HL-60 (cell line): ENCODE data around the gene RTL10.

Source experiments
- DNase-seq, 2 experiments: peaks; one replicate each; pipeline ENCODE4 v3.0.0-alpha.2; 2010 to 2020; ENCODE audit warnings: low read depth in 1 of 2, low spot score in 1 of 2
- H3K27ac ChIP-seq: fragments of 250-450 bp; sonication (Bioruptor Pico); replicated peaks from 2 replicates; pipeline ENCODE4 v1.5.1; 2020; ENCODE audit warnings: mild to moderate bottlenecking, moderate library complexity
- H3K27me3 ChIP-seq: fragments of 250-450 bp; sonication (Bioruptor Pico); 2 replicates; pipeline ENCODE4 v1.5.1; 2021; ENCODE audit warnings: mild to moderate bottlenecking, moderate library complexity; ENCODE audit not compliant: insufficient read depth, poor library complexity, severe bottlenecking
- H3K4me3 ChIP-seq: replicated peaks from 2 replicates; pipeline ENCODE4 v1.5.1; 2011; ENCODE audit warnings: mild to moderate bottlenecking, control low read depth, low read length; ENCODE audit not compliant: insufficient read depth
- CTCF ChIP-seq: IDR thresholded peaks from one replicate; pipeline ENCODE4 v1.5.1; 2011; ENCODE audit warnings: low read length, control low read depth, inconsistent platforms; ENCODE audit not compliant: insufficient read depth
- GABPA ChIP-seq: IDR thresholded peaks from 2 replicates; pipeline ENCODE4 v1.6.1; 2012; ENCODE audit warnings: low read depth
- POLR2AphosphoS5 ChIP-seq: IDR thresholded peaks from 2 replicates; pipeline ENCODE4 v1.6.1; 2012; ENCODE audit warnings: low read depth
- REST ChIP-seq: IDR thresholded peaks from 2 replicates; pipeline ENCODE4 v1.6.1; 2012; ENCODE audit warnings: low read depth; ENCODE audit not compliant: insufficient replicate concordance
- SPI1 ChIP-seq: IDR thresholded peaks from 2 replicates; pipeline ENCODE4 v1.6.1; 2012; ENCODE audit warnings: low read depth, mild to moderate bottlenecking, borderline replicate concordance

RTL10 gene

GRCh38 chr22:19843857-19844376 lies 10.8 kb downstream of the RTL10 start:
- no peak for TF ChIP-seq POLR2AphosphoS5
- TF ChIP-seq CTCF = no peak
- no peak for TF ChIP-seq REST
- no peak for TF ChIP-seq GABPA
- no peak for TF ChIP-seq SPI1

GRCh38 chr22:19843107-19843856 lies 11.4 kb downstream of the RTL10 start:
- DNase-seq = no peak
- Histone ChIP-seq H3K27me3 (no peaks in the 10 kb centered on the region), H3K4me3 (no peak overlapping the region), H3K27ac (no peak overlapping the region)
- TF ChIP-seq SPI1 (no peak), REST (no peak)

More at GRCh38 chr22:19843857-19844376, 10.8 kb downstream of the RTL10 start:
- H3K4me3 ChIP-seq = no peak overlapping the region
- peak overlapping the region; percentile 35 for H3K27ac ChIP-seq
- H3K27me3 ChIP-seq = no peaks in the 10 kb centered on the region
- DNase-seq = no peak

GRCh38 chr22:19842393-19843106 lies 12.1 kb downstream of the RTL10 start:
- no peaks in the 10 kb centered on the region for H3K27me3 ChIP-seq
- no peak for DNase-seq
- H3K4me3 ChIP-seq = no peak overlapping the region
- no peak for TF ChIP-seq SPI1
- H3K27ac ChIP-seq = no peak overlapping the region

- no peak overlapping the region for H3K4me3 ChIP-seq
- no peak overlapping the region for H3K27ac ChIP-seq
- TF ChIP-seq REST (no peak), SPI1 (no peak), POLR2AphosphoS5 (no peak)
- H3K27me3 ChIP-seq = no peaks in the 10 kb centered on the region
- DNase-seq = no peak
Measured at GRCh38 chr22:19841641-19842392, 12.9 kb downstream of the RTL10 start.
